NCI-H748 treated with DMSO at 0.1 percent for 48 hours (cell line): ENCODE results near the gene MAPK8IP3.

ENCODE experiments used
- DNase-seq: peaks from one replicate; lab custom pipeline; 2025; lab: John Stamatoyannopoulos, UW

Gene MAPK8IP3

GRCh38 chr16:1741553-1742165 lies 35.7 kb downstream of the MAPK8IP3 start:
- no peak for DNase-seq

- DNase-seq = no peak
Measured at GRCh38 chr16:1743376-1744337, 37.7 kb downstream of the MAPK8IP3 start.

GRCh38 chr16:1744338-1744840 lies 38.4 kb downstream of the MAPK8IP3 start:
- no peak for DNase-seq

- no peak for DNase-seq
Measured at GRCh38 chr16:1745181-1745899, 39.3 kb downstream of the MAPK8IP3 start.

GRCh38 chr16:1745900-1746692 lies 40.1 kb downstream of the MAPK8IP3 start:
- DNase-seq = no peak

GRCh38 chr16:1746693-1747195 lies 40.7 kb downstream of the MAPK8IP3 start:
- DNase-seq = no peak

GRCh38 chr16:1747934-1748333 lies 41.9 kb downstream of the MAPK8IP3 start:
- no peak for DNase-seq

- no peak for DNase-seq
Measured at GRCh38 chr16:1749152-1750117, 43.4 kb downstream of the MAPK8IP3 start.

- DNase-seq = no peak
Measured at GRCh38 chr16:1751946-1752345, 46.0 kb downstream of the MAPK8IP3 start.

- no peak for DNase-seq
Measured at GRCh38 chr16:1752853-1753252, 46.9 kb downstream of the MAPK8IP3 start.

- no peak for DNase-seq
Measured at GRCh38 chr16:1754204-1754603, 48.2 kb downstream of the MAPK8IP3 start.

- DNase-seq = no peak
Measured at GRCh38 chr16:1757714-1758461, 51.9 kb downstream of the MAPK8IP3 start.

- no peak for DNase-seq
Measured at GRCh38 chr16:1758923-1759322, 52.9 kb downstream of the MAPK8IP3 start.

GRCh38 chr16:1759511-1759910 lies 53.5 kb downstream of the MAPK8IP3 start:
- DNase-seq = no peak

- DNase-seq = no peak
Measured at GRCh38 chr16:1760911-1761310, 54.9 kb downstream of the MAPK8IP3 start.

GRCh38 chr16:1761751-1762150 lies 55.8 kb downstream of the MAPK8IP3 start:
- DNase-seq = no peak

- no peak for DNase-seq
Measured at GRCh38 chr16:1762196-1762878, 56.3 kb downstream of the MAPK8IP3 start.

- no peak for DNase-seq
Measured at GRCh38 chr16:1762879-1763520, 57.0 kb downstream of the MAPK8IP3 start.
